Upper lobe of left lung (tissue), 4 donors: Measurements from ENCODE around the gene ST7.

Experiments used
- CTCF ChIP-seq, 6 experiments: fragments of 450-650 bp in 4 of 6; fragments of 200-600 bp in 2 of 6; sonication (generic) in 2 of 6; IDR thresholded peaks; one replicate each; pipeline ENCODE4 v1.5.1; 2016 to 2019; ENCODE audit warnings: antibody characterized with exemption in 6 of 6
- POLR2A ChIP-seq, 4 donors: fragments of 450-650 bp; IDR thresholded peaks; one replicate each; pipeline ENCODE4 v1.5.1; 2016 to 2017; ENCODE audit warnings: antibody characterized with exemption in 4 of 4, mild to moderate bottlenecking in 2 of 4
- POLR2AphosphoS5 ChIP-seq, 2 donors: sonication (generic); formaldehyde crosslinking; IDR thresholded peaks; one replicate each; pipeline ENCODE4 v1.5.1; 2017; ENCODE audit warnings: antibody characterized with exemption in 2 of 2

- no peak for TF ChIP-seq CTCF (IDR thresholded peaks at IDR 0.05)
- TF ChIP-seq POLR2AphosphoS5 (IDR thresholded peaks at IDR 0.05) = no peak
- TF ChIP-seq POLR2A (IDR thresholded peaks at IDR 0.05) = no peak
These were observed 258.3 kb downstream of the ST7 start for GRCh38 chr7:117211614-117212013.
